HT-29 (cell line): ENCODE measurements around the gene ABLIM2. TPM values are rescaled to one million over a fixed set of nuclear protein-coding genes. Genes with fewer than 3 reads are reported as not detected.

ENCODE experiments used
- DNase-seq: peaks from one replicate; pipeline ENCODE4 v3.0.0-alpha.2; 2015; ENCODE audit warnings: low spot score
- total RNA-seq: library from RNA; depleted of rRNA; stranded (reverse); fragments of >200 nt; shearing (Covaris generic); gene quantifications from 2 replicates; pipeline ENCODE4 v1.2.3, GENCODE V29; 2014

ABLIM2 gene
- total RNA-seq, 1 experiment from 2014 or later: 0.13 TPM

GRCh38 chr4:8005814-8006215 is 152.8 kb downstream of the ABLIM2 start:
- DNase-seq: no peak

- DNase-seq: no peak
Observed at GRCh38 chr4:8005033-8005808, 153.4 kb downstream of the ABLIM2 start.

DNA sequence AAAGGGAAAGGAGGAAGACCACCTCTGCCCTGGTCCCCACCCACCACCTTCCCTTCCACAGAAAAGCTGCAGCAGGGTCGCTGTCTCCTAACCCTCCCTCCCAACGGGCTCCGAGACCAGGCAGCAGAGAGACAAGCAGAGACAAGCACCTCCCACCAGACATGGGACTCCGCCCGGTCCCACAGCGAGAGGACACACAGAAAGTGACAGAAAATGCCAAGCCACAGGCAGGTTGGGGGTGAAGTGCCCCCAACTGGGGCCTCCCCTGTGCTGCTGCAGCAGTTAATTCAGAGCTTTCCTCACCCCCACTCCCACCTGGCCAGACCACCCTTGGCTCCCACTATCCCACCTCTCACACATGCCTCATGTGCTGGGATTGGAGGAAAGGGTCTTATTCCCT is 154.5 kb downstream of the ABLIM2 start:
- no peak for DNase-seq

DNA sequence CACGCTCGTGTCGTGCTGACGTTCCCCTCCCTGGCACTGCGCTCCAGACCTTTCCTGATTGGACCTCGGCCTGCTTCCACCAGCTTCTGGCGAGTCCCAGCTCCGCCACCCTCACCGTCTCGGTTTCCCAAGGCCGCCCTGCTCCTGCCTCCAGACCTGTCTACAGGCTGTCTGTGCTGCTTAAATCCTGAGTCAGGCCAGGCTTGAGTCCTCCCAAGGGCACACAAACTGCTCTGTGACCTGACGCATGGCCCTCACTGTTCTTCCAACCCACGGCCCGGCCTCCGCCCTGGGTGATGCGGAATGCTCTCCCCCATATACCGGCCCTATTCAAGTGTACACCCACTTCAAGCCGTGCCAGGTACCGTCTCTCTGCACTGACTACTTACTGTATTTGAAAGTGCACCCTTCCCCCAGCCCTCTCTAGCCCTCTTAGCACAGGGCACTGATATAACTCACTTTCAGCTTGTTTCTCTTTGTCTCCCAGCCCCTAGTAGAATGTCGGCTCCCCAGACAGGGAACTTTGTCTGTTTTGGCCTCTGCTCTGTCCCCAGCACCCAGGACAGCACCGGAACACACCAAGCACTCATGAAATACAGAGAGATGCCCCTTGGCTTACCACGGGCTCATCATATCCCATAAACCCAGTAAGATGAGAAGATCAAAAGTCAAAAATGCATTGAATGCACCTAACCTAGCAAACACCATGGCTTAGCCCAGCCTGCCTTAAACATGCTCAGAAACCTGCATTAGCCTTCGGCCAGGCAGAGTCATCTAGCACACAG is 155.9 kb downstream of the ABLIM2 start:
- DNase-seq: no peak

- DNase-seq: no peak
Observed at GRCh38 chr4:8001564-8002355, 156.9 kb downstream of the ABLIM2 start.

- no peak for DNase-seq
Observed at GRCh38 chr4:8000721-8001491, 157.7 kb downstream of the ABLIM2 start.

- no peak for DNase-seq
Observed at GRCh38 chr4:8000247-8000646, 158.4 kb downstream of the ABLIM2 start.

GRCh38 chr4:7999695-8000094 is 158.9 kb downstream of the ABLIM2 start:
- DNase-seq: no peak

DNA sequence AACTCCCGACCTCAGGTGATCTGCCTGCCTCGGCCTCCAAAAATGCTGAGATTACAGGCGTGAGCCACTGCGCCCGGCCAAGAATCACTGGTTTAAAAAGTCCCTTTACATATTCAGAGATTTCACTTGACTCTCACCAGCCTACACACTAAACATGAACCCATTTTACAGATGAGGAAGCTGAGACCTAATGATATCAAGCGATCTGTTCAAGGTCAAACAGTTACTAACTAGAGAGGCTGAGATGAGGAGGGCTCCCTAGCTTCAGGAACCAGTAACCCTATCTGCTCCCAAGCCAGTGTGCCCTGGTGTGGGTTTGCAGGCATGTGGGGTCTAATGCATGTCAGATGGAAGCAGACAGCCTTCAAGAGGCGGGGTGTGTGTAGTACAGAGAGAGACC is 159.3 kb downstream of the ABLIM2 start:
- no peak for DNase-seq

DNA sequence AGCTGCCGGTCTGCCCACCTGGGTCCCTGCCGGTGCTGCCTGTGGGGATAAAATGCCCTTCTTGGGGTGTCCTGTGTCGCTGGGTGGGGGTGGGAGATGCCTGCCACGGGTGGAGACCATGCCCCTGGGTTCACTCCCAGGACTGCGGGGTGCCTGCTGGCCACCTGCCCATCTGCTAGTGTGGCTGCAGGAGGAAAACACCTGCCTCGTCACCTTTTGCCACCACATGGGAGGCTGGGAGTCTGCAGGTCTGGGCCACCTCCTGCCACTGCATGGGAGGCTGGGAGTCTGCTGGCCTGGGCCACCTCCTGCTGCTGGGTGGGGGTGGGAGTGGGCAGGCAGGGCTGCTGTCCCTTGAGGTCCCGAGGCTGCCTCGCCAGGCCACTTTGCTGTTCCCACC is 160.2 kb downstream of the ABLIM2 start:
- DNase-seq: no peak

DNA sequence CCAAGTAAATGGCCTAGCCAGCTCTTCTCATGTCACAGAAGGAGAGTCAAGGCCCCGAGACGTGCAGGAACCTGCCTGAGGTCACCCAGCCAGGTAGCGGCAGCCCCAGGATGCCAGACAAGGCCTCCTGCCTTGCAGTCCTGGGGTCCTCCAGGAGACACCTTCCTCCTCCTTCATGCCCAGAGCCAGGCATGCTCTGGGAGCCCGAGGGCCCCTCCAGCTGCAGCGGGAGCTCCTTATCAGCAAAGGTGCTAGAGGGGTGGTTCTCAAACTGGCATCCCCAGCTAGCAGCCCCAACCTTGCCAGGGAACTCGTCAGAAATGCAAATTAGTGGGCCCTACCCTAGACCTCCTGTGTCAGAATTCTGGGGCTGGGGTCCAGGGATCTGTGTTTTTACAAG is 162.7 kb downstream of the ABLIM2 start:
- DNase-seq: no peak

DNA sequence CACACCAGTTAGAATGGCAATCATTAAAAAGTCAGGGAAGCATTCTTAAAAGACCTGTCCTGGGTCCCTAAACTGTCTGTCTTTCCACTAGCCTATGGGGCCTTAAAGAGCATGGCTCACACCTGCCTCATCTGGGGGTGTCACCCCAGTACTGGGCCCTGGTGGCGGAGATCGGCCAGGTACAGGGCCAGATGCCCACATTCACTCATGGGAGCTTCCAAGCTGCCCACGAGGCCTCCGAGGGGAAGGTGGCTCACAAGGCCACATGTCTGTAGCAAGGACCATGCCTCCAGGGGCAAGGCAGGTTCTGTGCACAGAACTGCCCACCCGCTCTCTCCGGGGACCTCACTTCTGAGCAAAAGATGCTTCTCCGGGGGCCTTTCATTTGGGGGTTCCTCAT is 163.5 kb downstream of the ABLIM2 start:
- no peak for DNase-seq

GRCh38 chr4:7993671-7994070 is 164.9 kb downstream of the ABLIM2 start:
- DNase-seq: no peak

GRCh38 chr4:7992846-7993245 is 165.8 kb downstream of the ABLIM2 start:
- no peak for DNase-seq

DNA sequence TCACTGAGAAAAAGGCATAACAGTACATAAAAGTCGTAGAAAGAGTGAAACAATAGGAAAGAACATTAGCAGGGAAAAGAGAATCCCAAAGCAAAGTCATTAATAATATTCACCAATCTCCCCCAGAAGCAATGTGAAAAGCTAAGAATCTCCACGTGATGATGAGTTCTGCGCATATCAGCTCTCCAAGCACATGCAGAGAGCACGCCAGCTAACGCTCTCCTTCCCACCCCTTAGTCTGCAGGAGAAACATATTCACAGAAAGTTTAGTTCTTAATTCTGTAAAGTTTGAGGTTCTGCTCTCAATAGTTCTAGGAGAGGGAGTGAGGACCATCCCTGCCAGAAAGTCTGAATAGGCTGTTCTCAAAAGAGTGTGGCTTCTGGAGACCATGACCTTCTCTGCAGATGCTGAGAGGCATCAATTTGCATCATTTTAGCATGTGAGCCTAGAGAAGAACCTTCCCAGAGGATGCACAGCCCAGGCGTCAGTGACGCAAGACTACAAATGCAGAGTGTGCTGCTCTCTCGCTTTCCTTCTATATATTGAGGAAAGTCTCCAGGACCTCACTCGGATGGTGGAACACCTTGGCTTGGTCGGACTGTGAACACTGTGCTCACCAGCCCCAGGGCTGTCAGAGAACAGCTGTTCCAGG is 167.7 kb downstream of the ABLIM2 start:
- DNase-seq: no peak

- DNase-seq: no peak
Observed at GRCh38 chr4:7989654-7990053, 169.0 kb downstream of the ABLIM2 start.

- DNase-seq: no peak
Observed at GRCh38 chr4:7988437-7988836, 170.2 kb downstream of the ABLIM2 start.

- peak; percentile 88 for DNase-seq
Observed at GRCh38 chr4:7987148-7987989, 171.2 kb downstream of the ABLIM2 start.

DNA sequence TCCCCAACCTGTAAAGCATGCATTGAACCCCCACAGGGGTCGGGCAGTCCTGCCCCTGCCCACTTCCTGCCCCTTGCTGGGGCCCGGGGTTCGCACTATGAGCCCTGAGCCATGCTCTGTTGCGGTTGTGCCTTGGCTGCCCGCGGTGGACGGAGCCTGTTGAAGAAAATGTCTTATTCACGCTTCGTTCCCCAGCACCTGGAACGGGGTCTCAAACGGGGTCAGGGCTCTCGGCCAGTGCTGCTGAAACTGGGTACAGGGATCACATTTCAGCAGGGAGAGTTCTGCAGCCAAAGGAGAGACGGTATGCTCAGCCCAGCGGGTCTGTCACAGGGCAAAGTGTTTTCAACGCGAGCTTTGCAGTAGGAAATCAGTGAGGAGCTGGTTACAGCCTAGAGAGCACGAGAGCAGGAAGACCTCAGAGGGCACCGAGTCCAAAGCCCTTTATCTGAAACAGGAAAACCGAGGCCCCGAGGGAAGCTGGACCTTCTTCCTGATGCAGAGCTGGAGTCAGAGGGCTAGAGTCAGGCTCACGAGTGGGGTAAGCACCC is 172.6 kb downstream of the ABLIM2 start:
- DNase-seq: no peak

DNA sequence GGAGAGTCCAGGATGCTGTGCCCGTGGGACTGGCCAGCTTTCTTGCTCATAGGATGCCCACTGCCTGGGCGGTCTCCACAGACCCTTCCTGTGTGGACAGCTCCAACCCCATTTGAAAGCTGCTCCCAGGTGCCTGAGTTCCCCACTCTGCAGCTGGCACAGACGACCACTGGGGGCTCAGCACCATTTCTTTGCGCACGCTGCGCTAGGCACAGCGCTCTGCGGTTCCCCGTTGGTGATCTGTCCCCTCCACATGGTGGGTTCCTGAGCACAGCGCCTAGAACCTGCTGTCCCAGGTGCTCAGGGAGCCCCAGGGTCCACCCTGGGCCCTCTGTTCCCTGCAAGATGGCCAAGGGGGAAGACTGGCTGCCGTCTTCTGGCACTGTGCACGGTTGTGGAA is 173.5 kb downstream of the ABLIM2 start:
- DNase-seq: no peak
